ENCODE data around the gene ABCF1. TPM values are rescaled to one million over a fixed set of nuclear protein-coding genes. Genes with fewer than 3 reads are reported as not detected.

The ABCF1 gene
- total RNA-seq, 1 experiment from 2014 or later, result 96.1 TPM

GRCh38 chr6:30557683-30557981 is 13.6 kb upstream of the ABCF1 start:
- no peak for DNase-seq (ENCODE audit: low read depth)

GRCh38 chr6:30560930-30561329 is 10.3 kb upstream of the ABCF1 start:
- DNase-seq (ENCODE audit: low read depth), result no peak

- DNase-seq (ENCODE audit: low read depth), result no peak
Measured at GRCh38 chr6:30562470-30563425, 8.5 kb upstream of the ABCF1 start.

- DNase-seq (ENCODE audit: low read depth), result no peak
Measured at GRCh38 chr6:30564114-30564513, 7.1 kb upstream of the ABCF1 start.

- no peak for DNase-seq (ENCODE audit: low read depth)
Measured at GRCh38 chr6:30565772-30566171, 5.5 kb upstream of the ABCF1 start.

- DNase-seq (ENCODE audit: low read depth), result no peak
Measured at GRCh38 chr6:30568245-30568644, 3.0 kb upstream of the ABCF1 start.

- no peak for DNase-seq (ENCODE audit: low read depth)
Measured at GRCh38 chr6:30570263-30570662, 979 bp upstream of the ABCF1 start.

- DNase-seq (ENCODE audit: low read depth), result no peak
Measured at GRCh38 chr6:30570740-30571074, 535 bp upstream of the ABCF1 start.

GRCh38 chr6:30571762-30572082 is 480 bp downstream of the ABCF1 start:
- no peak for DNase-seq (ENCODE audit: low read depth)

GRCh38 chr6:30572148-30572547 is 906 bp downstream of the ABCF1 start:
- DNase-seq (ENCODE audit: low read depth), result no peak

GRCh38 chr6:30573113-30573512 is 1.9 kb downstream of the ABCF1 start:
- no peak for DNase-seq (ENCODE audit: low read depth)

GRCh38 chr6:30578051-30578450 is 6.8 kb downstream of the ABCF1 start:
- no peak for DNase-seq (ENCODE audit: low read depth)

GRCh38 chr6:30583921-30584320 is 12.7 kb downstream of the ABCF1 start:
- no peak for DNase-seq (ENCODE audit: low read depth)

GRCh38 chr6:30589754-30590358 is 18.6 kb downstream of the ABCF1 start:
- DNase-seq (ENCODE audit: low read depth), result no peak

GRCh38 chr6:30590509-30590908 is 19.3 kb downstream of the ABCF1 start:
- no peak for DNase-seq (ENCODE audit: low read depth)

- DNase-seq (ENCODE audit: low read depth), result no peak
Measured at GRCh38 chr6:30591008-30591407, 19.8 kb downstream of the ABCF1 start.

- DNase-seq (ENCODE audit: low read depth), result no peak
Measured at GRCh38 chr6:30592287-30592686, 21.0 kb downstream of the ABCF1 start.

GRCh38 chr6:30597315-30598144 is 26.3 kb downstream of the ABCF1 start:
- peak; percentile 80 for DNase-seq (ENCODE audit: low read depth)

- DNase-seq (ENCODE audit: low read depth), result no peak
Measured at GRCh38 chr6:30598912-30599624, 27.8 kb downstream of the ABCF1 start.

- DNase-seq (ENCODE audit: low read depth), result no peak
Measured at GRCh38 chr6:30599625-30600324, 28.5 kb downstream of the ABCF1 start.

GRCh38 chr6:30600451-30600961 is 29.3 kb downstream of the ABCF1 start:
- no peak for DNase-seq (ENCODE audit: low read depth)

Measured in Daoy (cell line).